Measurements from ENCODE around the gene PLEKHM2. TPM values are rescaled to one million over a fixed set of nuclear protein-coding genes. Genes with fewer than 3 reads are reported as not detected.

PLEKHM2 gene
- total RNA-seq, 1 donor: 54.0 TPM

GRCh38 chr1:15744122-15744679 lies 60.1 kb downstream of the PLEKHM2 start:
- TF ChIP-seq CTCF (IDR thresholded peaks at IDR 0.05; ENCODE audit: insufficient read depth, low read depth, low read length): no peak
- DNase-seq (ENCODE audit: low read depth): no peak
- no peak overlapping the region for H3K4me3 ChIP-seq (ENCODE audit: low read depth, low read length)

- no peak overlapping the region for H3K4me3 ChIP-seq (ENCODE audit: low read depth, low read length)
- no peak for DNase-seq (ENCODE audit: low read depth)
- TF ChIP-seq CTCF (IDR thresholded peaks at IDR 0.05; ENCODE audit: insufficient read depth, low read depth, low read length): no peak
Observed at GRCh38 chr1:15747378-15747777, 63.3 kb downstream of the PLEKHM2 start.

- TF ChIP-seq CTCF (IDR thresholded peaks at IDR 0.05; ENCODE audit: insufficient read depth, low read depth, low read length): no peak
- no peak overlapping the region for H3K4me3 ChIP-seq (ENCODE audit: low read depth, low read length)
- no peak for DNase-seq (ENCODE audit: low read depth)
Observed at GRCh38 chr1:15748264-15748663, 64.1 kb downstream of the PLEKHM2 start.

- no peak overlapping the region for H3K4me3 ChIP-seq (ENCODE audit: low read depth, low read length)
- DNase-seq (ENCODE audit: low read depth): no peak
- no peak for TF ChIP-seq CTCF (IDR thresholded peaks at IDR 0.05; ENCODE audit: insufficient read depth, low read depth, low read length)
Observed at GRCh38 chr1:15748690-15749398, 64.7 kb downstream of the PLEKHM2 start.

GRCh38 chr1:15749399-15750291 lies 65.5 kb downstream of the PLEKHM2 start:
- TF ChIP-seq CTCF (IDR thresholded peaks at IDR 0.05; ENCODE audit: insufficient read depth, low read depth, low read length): no peak
- peak; percentile 45 for DNase-seq (ENCODE audit: low read depth)
- no peak overlapping the region for H3K4me3 ChIP-seq (ENCODE audit: low read depth, low read length)

GRCh38 chr1:15750924-15751323 lies 66.8 kb downstream of the PLEKHM2 start:
- no peak for DNase-seq (ENCODE audit: low read depth)
- TF ChIP-seq CTCF (IDR thresholded peaks at IDR 0.05; ENCODE audit: insufficient read depth, low read depth, low read length): no peak
- no peak overlapping the region for H3K4me3 ChIP-seq (ENCODE audit: low read depth, low read length)

Data from fibroblast of villous mesenchyme (primary cell).